NCI-H1105 treated with DMSO at 0.1 percent for 48 hours (cell line): ENCODE data around the gene ZFR.
A peak's percentile ranks its signal among the peaks of the same experiment; 100 is the strongest.
"Not testable (repeated sequence)": the region's sequence is repeated elsewhere in the genome, so short reads cannot be mapped to it uniquely, and the experiment has no call there.

ENCODE experiments used
- DNase-seq: peaks from one replicate; lab custom pipeline; 2025; lab: John Stamatoyannopoulos, UW

ZFR gene

GRCh38 chr5:32450952-32451351 lies 6.4 kb upstream of the ZFR start:
- no peak for DNase-seq

- no peak for DNase-seq
Measured at GRCh38 chr5:32449262-32449661, 4.7 kb upstream of the ZFR start.

DNA sequence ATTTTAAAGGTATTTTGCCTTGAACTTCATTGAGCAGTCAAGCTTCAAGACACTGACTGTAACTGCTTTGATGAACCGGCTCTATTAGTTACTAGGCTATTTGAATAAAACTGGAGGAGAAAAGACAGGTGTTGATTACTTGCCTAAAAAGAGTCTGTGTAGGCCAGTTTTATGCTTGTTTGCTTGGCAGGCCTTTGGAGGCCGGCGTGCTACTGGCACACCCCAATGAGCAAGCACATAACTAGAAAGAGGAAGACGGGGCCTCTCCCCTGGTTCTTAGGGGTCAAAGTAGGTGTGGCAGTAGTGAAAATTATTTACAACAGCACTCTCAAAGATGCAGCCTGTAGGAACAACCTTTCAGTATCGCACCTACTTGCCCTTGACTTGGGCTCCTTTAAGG lies 2.1 kb upstream of the ZFR start:
- no peak for DNase-seq

DNA sequence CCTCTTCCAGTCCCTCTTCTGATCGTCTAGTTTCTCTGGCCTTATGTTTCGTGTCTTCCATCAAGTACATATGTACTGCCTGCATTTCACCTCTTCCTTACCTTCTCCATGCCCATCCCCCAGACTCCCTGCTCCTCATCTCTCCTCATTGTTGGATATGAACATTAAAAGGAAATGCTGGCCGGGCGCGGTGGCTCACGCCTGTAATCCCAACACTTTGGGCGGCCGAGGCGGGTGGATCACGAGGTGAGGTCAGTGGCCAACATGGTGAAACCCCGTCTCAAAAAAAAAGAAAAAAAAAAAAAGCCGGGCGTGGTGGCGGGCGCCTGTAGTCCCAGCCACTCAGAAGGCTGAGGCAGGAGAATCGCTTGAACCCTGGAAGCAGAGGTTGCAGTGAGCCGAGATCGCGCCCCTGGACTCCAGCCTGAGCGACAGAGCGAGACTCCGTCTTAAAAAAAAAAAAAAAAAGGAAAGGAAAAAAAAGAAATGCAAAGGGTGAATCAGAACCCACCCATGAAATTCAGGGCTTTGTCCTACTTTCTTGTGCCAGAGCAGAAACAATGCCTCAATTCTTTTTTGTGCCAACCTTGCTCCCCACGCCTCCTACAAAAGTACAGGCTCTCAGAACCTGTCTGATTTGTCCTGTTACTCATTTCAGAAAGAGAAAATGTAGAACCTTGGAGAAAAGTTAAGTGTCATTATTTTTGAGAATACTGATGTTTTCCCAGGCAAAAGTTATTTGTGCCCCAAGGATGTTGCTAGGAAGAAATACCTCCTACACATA lies 1.5 kb upstream of the ZFR start:
- no peak for DNase-seq

- DNase-seq = no peak
Measured at GRCh38 chr5:32445287-32445758, 783 bp upstream of the ZFR start.

- peak; percentile 29 for DNase-seq
Measured at GRCh38 chr5:32443541-32444430, 754 bp downstream of the ZFR start.

DNA sequence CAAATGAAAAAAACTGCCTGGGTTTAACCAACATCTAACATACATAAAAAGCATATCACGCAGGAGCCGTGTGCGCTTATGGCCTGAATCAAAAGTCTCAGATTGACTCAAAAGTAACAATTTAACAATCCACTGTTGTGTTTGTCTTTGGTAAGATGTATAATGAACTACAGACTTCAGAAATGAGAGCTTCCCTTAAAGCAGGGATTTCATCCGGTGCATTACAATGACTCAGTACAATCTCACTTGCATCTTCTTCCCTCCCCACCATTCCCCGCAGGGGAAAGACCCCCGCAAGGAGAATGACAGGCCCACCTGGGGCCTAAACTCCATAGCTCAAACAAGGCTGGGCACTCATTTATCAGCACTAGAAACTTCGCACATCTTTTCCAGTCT lies 1.4 kb downstream of the ZFR start:
- DNase-seq = no peak

GRCh38 chr5:32439086-32439642 lies 5.4 kb downstream of the ZFR start:
- DNase-seq = no peak

DNA sequence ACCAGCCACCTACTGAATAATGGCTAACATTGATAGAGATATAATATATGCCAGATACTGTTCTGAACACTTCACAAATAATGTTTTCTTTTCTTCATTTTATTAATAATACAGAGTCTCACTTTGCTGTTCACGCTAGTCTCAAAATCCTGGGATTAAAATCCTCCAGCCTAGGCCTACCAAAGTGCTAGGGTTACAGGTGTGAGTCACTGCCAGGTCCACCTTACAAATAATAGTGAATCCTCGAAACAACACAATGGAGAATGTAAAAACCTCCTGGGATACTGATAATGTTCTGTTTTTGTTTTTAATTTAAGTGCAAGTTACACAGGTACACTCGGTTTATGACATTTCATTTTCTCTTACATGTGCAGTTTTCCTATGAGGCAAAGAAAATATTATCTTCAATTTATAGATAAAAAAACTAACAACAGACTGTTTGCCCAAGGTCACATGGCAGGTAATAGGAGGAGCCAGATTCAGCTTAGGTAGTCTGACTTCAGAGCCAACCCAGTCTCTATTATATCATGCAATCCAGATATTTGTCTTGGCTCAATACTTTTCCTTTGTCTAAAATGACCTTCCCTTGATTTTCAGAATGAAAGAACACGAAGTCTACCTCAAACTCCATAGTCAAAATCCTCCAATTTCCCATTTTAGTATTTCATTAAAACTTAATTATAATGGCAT lies 7.8 kb downstream of the ZFR start:
- DNase-seq = no peak

- DNase-seq = no peak
Measured at GRCh38 chr5:32435383-32435782, 9.2 kb downstream of the ZFR start.

DNA sequence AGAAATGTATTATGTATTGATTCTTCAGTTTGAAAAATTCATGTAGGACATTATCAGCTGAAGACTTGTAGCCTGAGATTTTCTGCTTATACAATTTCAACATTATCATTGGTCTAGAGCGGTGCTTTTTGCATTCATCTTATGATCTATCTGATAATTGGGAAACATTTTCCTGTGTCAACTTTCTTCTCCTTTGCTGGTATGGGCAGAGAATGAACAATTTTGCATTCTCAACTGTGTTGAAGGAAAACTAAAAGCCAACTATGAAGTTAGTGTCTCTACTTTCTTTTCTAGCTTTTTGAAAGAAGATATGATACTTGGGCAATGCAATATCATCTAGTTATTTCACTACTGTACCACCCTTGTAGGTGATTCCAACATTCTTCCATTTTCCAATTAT lies 10.3 kb downstream of the ZFR start:
- no peak for DNase-seq

- DNase-seq = no peak
Measured at GRCh38 chr5:32432633-32433032, 11.9 kb downstream of the ZFR start.

DNA sequence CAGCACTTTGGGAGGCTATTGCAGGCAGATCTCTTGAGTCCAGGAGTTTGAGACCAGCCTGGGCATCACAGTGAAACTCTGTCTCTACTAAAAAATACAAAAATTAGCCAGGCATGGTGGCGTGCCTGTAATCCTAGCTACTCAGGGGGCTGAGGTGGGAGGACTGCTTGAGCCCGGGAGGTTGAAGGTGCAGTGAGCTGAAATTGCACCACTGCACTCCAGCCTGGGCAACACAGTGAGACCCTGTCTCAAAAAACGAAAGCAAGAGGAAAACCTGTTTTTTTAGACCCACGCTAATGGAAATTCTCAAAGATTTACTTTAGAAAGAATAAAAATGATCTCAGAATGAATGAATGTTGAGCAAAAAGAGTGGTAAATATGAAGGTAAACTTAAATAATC lies 13.7 kb downstream of the ZFR start:
- not testable (repeated sequence) for DNase-seq

DNA sequence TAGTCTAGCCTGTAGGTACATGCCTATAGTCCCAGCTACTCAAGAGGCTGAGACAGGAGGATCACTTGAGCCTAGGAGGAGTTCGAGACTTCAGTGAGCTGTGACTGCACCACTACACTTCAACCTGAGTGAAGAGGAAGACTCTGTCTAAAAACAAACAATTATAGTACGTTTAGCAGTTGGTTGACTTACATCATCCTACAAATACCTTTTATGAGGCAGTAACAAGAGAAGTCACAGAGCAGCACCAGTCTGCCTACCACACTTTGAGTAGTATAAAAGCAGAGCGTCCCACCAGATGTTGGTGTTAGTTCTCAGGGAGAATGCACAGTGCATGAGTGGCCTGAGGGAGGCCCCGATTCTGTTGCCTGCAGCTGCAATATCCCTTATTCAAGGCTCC lies 16.1 kb downstream of the ZFR start:
- no peak for DNase-seq

- no peak for DNase-seq
Measured at GRCh38 chr5:32426440-32427151, 17.9 kb downstream of the ZFR start.

- no peak for DNase-seq
Measured at GRCh38 chr5:32422697-32423096, 21.8 kb downstream of the ZFR start.

DNA sequence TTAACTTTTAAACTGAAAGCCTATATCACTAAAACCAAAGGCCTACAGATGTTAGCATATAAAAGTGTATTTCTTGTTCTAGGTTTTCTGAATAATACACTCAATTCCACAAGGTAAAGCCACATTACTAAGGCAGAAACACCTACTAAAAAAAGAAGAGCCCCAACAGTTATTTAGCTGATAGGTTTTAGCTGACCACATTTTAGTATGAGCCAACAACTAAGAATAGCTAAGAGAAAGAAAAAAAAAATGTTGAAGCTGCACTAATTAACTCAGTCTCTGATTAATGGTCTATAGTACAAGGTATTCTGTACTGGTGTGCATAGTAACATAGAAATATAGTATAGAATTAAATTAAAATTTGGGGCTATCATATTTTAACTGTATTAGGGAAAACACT lies 23.5 kb downstream of the ZFR start:
- no peak for DNase-seq

- DNase-seq = no peak
Measured at GRCh38 chr5:32420506-32420905, 24.0 kb downstream of the ZFR start.

DNA sequence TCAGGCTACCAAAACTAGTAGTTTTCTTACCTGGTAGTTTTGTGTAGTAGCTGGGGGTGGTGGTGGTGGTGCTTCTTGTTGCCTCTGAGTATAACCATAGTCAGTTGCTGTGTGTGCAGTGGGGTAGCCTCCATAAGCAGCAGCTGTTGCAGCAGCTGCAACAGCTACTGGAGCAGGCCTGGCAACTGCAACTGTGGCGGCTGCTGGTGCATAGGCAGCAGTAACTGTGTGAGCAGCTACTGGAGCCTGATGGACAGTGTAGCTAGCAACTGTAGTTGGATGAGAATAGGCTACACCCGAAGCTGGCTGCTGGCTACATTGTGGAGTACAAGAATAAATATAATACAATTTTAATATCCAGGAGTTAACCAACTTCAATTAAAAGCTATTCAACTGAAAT lies 24.7 kb downstream of the ZFR start:
- DNase-seq = no peak

DNA sequence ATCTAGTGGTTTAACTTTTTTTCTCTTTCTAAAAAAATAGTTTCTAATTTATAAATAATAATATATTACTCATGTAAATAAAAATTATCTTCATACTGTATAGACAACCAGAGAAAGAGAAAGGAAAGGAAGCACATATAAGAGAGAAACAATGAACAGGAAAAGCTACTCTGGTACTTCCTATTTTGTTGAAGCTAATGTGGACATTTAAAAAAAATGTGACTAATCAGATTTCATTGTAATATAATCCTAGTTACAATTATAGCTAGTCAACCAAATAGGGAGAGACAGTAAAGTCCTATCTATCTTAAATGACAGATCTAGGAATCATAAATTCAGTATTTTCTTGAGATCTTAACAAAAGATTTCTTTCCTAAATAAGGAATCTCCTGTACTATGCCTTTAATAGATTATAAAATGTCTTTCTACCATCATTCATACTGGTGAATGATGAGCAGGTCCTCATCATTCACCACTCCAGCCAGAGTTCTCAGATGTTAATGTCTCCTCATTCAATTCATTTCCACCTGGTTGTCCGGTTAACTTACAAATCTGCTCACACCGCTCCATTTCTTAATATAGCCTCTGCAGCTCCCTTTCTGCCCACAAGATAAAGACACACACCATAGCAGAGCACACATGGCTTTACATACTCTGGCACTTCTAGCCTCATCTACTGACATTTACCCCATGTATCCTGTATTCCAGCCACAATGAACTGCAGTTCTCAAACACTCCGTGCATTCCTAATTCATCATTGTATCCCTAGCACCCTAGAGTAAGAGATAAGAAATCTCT lies 30.9 kb downstream of the ZFR start:
- DNase-seq = no peak

GRCh38 chr5:32410630-32411029 lies 33.9 kb downstream of the ZFR start:
- no peak for DNase-seq
